MCF 10A (cell line): ENCODE measurements around the gene IL1R2. TPM values are rescaled to one million over a fixed set of nuclear protein-coding genes. Genes with fewer than 3 reads are reported as not detected.

Source experiments
- BruUV-seq: library from RNA; stranded (reverse); fragments of 400-500 nt; replicated peaks from 2 replicates; lab custom pipeline; 2021; lab: Mats Ljungman, UMichigan
- CTCF ChIA-PET: fragments of 300-600 bp; sonication (Branson Sonifier 250); formaldehyde crosslinking; extraction: SDS; loops from one replicate; lab custom pipeline; 2021; ENCODE audit warnings: antibody characterized with exemption, inconsistent platforms; lab: Yijun Ruan, JAX
- POLR2A ChIA-PET: fragments of 300-600, 350-650 bp; sonication (Branson Sonifier 250); formaldehyde crosslinking; extraction: SDS; loops from one replicate; lab custom pipeline; 2020; ENCODE audit warnings: antibody characterized with exemption, inconsistent platforms; lab: Yijun Ruan, JAX
- DNase-seq: peaks from one replicate; pipeline ENCODE4 v3.0.0-alpha.2; 2018; ENCODE audit not compliant: unreplicated experiment
- H3K27ac Mint-ChIP-seq: one replicate; pipeline ENCODE4 v1.8.0; 2022; ENCODE audit warnings: mild to moderate bottlenecking, low read depth, mixed read lengths; ENCODE audit not compliant: unreplicated experiment
- H3K27me3 Mint-ChIP-seq: one replicate; pipeline ENCODE4 v1.8.0; 2022; ENCODE audit warnings: mixed read lengths; ENCODE audit not compliant: insufficient read depth, unreplicated experiment
- H3K36me3 Mint-ChIP-seq: one replicate; pipeline ENCODE4 v1.8.0; 2022; ENCODE audit warnings: mild to moderate bottlenecking, moderate library complexity, mixed read lengths; ENCODE audit not compliant: insufficient read depth, unreplicated experiment
- H3K4me1 Mint-ChIP-seq: one replicate; pipeline ENCODE4 v1.8.0; 2022; ENCODE audit warnings: mixed read lengths; ENCODE audit not compliant: insufficient read depth, unreplicated experiment
- H3K4me3 Mint-ChIP-seq: one replicate; pipeline ENCODE4 v1.8.0; 2022; ENCODE audit warnings: mild to moderate bottlenecking, moderate library complexity, mixed read lengths; ENCODE audit not compliant: unreplicated experiment
- H3K9me3 Mint-ChIP-seq: one replicate; pipeline ENCODE4 v1.8.0; 2022; ENCODE audit warnings: mixed read lengths; ENCODE audit not compliant: unreplicated experiment
- intact Hi-C: fragments of 100-400 bp; cut with micrococcal nuclease; formaldehyde crosslinking; loops from 2 replicates; pipeline ENCODE4 v1.14.1; 2022
- total RNA-seq: library from RNA; stranded (reverse); gene quantifications from 2 replicates; pipeline ENCODE4 v1.2.3, GENCODE V29; 2022
- TF ChIP-seq, protein P1 (sequence below): fragments of 200-600 bp; IDR thresholded peaks from one replicate; pipeline ENCODE4 v1.8.0; 2022; ENCODE audit warnings: antibody characterized with exemption, mild to moderate bottlenecking; ENCODE audit not compliant: unreplicated experiment

The IL1R2 gene
- total RNA-seq, 1 experiment from 2014 or later: not detected

DNA sequence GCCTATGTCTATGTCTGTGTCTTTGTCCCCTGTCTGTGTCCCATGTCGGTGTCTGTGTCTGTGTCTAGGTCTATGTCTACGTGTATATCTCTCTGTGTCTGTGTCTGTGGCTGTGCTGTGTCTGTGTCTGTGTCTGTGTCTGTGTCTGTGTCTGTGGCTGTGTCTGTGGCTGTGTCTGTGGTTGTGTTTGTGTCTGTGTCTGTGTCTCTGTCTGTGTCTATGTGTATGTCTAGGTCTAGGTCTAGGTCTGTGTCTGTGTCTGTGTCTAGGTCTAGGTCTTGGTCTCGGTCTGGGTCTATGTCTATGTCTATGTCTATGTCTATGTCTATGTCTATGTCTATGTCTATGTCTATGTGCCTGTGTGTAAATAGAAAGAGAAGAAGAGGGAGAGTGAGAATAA lies 11.9 kb downstream of the IL1R2 start:
- Mint-ChIP-seq H3K27me3 (no peaks in the 10 kb centered on the region), H3K36me3 (no peaks in the 10 kb centered on the region), H3K4me3 (no peak overlapping the region), H3K27ac (no peak overlapping the region), H3K9me3 (no peaks in the 10 kb centered on the region), H3K4me1 (no peaks in the 10 kb centered on the region)
- BruUV-seq: no TSS peak
- ChIA-PET CTCF (interaction anchor here (3.6 to 4.4 kb wide), 2 partner anchors 16 to 237 kb away, joined by 37 to 38 read pairs; no protein-coding TSS in a partner anchor), POLR2A (no interaction called here)
- no peak for DNase-seq
- TF ChIP-seq, protein P1, sequence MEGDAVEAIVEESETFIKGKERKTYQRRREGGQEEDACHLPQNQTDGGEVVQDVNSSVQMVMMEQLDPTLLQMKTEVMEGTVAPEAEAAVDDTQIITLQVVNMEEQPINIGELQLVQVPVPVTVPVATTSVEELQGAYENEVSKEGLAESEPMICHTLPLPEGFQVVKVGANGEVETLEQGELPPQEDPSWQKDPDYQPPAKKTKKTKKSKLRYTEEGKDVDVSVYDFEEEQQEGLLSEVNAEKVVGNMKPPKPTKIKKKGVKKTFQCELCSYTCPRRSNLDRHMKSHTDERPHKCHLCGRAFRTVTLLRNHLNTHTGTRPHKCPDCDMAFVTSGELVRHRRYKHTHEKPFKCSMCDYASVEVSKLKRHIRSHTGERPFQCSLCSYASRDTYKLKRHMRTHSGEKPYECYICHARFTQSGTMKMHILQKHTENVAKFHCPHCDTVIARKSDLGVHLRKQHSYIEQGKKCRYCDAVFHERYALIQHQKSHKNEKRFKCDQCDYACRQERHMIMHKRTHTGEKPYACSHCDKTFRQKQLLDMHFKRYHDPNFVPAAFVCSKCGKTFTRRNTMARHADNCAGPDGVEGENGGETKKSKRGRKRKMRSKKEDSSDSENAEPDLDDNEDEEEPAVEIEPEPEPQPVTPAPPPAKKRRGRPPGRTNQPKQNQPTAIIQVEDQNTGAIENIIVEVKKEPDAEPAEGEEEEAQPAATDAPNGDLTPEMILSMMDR: no peak
- intact Hi-C loops: no loop called here

DNA sequence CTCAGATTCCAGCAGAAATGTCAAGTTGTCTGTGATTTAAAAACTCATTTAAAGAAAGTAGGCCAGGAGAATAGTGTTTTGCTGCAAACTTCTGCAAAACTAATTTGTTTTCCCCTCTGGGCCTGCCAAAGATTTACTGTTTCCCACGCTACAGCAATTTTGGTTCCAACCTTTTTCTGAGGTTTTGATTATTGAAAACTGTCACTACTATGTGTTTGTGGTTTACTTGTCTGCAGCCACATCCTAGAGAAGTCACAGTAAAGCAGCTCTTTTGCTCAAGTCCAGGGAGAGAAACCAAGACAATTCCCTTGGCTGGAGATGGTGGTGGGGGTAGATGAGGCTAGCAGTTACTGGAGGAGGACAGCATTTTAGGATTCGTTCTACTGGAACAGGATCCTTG lies 12.8 kb downstream of the IL1R2 start:
- Mint-ChIP-seq H3K4me1 (no peaks in the 10 kb centered on the region), H3K9me3 (no peaks in the 10 kb centered on the region), H3K36me3 (no peaks in the 10 kb centered on the region), H3K27ac (no peak overlapping the region), H3K4me3 (no peak overlapping the region), H3K27me3 (no peaks in the 10 kb centered on the region)
- TF ChIP-seq, protein P1: no peak
- CTCF ChIA-PET: interaction anchor here (0.6 to 4.4 kb wide), 8 partner anchors 9 to 236 kb away, joined by 3 to 38 read pairs (median 21); no protein-coding TSS in a partner anchor
- POLR2A ChIA-PET: no interaction called here
- intact Hi-C loops: no loop called here
- no TSS peak for BruUV-seq
- no peak for DNase-seq

DNA sequence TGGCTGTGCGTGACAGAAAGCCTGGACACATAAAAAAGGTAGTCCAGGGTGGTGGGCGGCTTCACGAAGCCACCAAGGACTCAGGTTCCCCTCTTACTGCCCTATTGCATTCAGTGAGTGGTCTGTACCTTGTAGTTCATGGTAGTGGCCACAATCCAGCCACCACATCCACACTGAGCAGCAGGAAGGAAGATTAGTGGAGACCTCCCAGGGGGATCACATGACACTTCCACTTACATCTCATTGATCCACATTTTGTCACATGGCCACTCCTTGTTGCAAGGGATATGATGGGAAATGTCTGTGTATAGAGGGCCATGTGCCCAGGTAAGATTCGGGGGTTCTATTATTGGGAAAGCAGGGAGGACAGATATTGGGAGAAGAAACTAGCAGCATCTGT lies 13.7 kb downstream of the IL1R2 start:
- Mint-ChIP-seq H3K4me1 (no peaks in the 10 kb centered on the region), H3K36me3 (no peaks in the 10 kb centered on the region), H3K9me3 (no peaks in the 10 kb centered on the region), H3K27ac (no peak overlapping the region), H3K27me3 (no peaks in the 10 kb centered on the region), H3K4me3 (no peak overlapping the region)
- POLR2A ChIA-PET: interaction anchor here (0.6 to 1.2 kb wide), 3 partner anchors 25 to 235 kb away, joined by 3 to 4 read pairs (median 4); no protein-coding TSS in a partner anchor
- intact Hi-C loops: loop anchor here (5.0 kb wide), 2 partner anchors 352 to 442 kb away; partner anchors contain the start of gene IL18R1
- CTCF ChIA-PET: interaction anchor here (0.6 to 4.4 kb wide), 26 partner anchors 10 to 1800 kb away, joined by 3 to 38 read pairs (median 4); no protein-coding TSS in a partner anchor
- no peak for DNase-seq
- no TSS peak for BruUV-seq
- TF ChIP-seq, protein P1: no peak

DNA sequence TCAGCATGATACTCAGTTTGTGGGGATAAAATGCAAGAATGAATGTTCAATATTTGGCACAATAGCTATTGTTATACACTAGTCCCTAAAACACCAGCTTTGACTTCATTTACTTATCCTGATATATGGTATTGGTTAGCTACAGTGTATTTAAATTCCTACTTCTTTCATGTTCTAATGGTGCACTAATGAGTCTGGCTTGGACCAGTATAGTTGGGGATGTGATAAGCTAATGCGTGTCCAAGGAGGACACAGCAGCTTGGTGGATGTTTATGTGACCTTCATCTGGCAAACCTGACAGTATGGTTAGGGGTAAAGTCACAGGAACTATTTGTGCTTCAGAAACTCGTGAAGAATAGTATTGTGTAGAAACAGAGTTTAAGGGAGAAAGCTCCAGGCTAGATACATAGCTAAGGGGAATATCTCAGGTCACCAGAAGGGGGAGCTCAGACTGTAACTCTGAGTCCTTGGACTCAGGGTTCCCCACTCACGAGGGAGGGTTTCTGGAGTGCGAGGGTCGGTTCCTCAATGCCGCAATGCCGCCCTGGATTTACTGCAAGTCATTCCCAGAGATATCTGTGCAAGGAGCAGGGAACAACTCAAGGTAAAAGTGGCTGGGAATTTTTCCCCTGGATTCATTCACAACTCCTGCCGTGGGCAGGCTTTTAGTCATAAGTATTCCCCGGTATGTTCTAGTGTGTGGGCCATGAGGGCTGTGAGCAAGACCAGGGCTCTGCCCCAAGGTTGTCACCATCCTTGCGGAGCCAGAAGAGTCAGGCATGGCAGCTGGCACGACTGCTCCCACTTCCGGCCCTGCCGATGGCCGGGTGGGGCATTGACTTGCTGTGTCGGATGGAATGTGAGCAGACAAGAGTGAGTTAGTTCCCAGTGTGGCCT lies 14.5 kb downstream of the IL1R2 start:
- Mint-ChIP-seq H3K4me3 (no peak overlapping the region), H3K27ac (no peak overlapping the region), H3K9me3 (no peaks in the 10 kb centered on the region), H3K4me1 (no peaks in the 10 kb centered on the region), H3K27me3 (no peaks in the 10 kb centered on the region), H3K36me3 (no peaks in the 10 kb centered on the region)
- intact Hi-C loops: loop anchor here (1.0 to 5.0 kb wide), 3 partner anchors 234 to 441 kb away; partner anchors contain the start of gene IL18R1
- CTCF ChIA-PET: interaction anchor here (0.6 to 4.4 kb wide), 36 partner anchors 8 to 1800 kb away, joined by 3 to 38 read pairs (median 4); no protein-coding TSS in a partner anchor
- DNase-seq: peak; percentile 71
- BruUV-seq: no TSS peak
- POLR2A ChIA-PET: interaction anchor here (0.5 to 1.2 kb wide), 3 partner anchors 86 to 234 kb away, joined by 4 to 5 read pairs (median 4); no protein-coding TSS in a partner anchor
- TF ChIP-seq, protein P1: peak; percentile 56
